SHP77 (cell line): ENCODE data around the gene ETV5.

ENCODE experiments used
- DNase-seq, 2 experiments: peaks; one replicate each; lab custom pipeline; 2025; lab: John Stamatoyannopoulos, UW

Gene ETV5

DNA sequence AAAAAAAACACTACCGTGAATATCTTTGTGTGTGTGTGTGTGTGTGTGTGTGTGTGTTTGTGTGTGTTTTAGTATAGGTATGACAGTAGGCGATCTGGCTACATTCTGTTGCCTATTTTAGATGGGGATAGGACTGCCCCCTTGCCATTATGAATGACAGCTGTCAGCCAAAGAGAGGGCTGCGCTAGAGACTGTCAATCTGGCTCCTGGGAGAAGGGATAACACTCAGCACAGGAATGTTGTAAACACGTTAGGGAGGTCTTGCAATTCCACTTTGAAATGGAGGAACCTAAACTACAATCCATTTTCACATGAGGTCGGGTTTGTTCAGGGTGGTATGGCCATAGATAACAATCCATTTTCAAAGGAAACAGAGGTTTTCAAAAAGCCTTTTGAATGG is 14.1 kb upstream of the ETV5 start:
- no peak for DNase-seq

DNA sequence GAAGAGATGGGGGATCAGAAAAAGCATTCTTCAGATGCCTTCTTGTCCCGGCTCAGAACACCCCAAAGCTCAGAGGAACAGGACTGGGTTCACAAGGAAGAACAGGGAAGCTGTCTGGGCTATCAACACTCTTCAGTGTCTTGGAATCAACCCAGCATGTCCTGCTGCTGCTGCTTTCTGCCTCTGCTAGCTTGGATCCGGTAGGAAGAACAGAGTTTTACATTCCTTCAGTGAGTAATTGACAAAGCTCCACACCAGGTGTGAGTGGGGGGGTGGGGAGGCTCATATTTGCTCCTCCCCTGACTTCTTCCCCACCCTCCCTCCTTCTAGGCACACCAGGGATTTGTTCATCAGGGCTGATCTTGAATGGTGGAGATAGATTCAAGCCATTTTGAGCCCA is 13.1 kb upstream of the ETV5 start:
- no peak for DNase-seq

DNA sequence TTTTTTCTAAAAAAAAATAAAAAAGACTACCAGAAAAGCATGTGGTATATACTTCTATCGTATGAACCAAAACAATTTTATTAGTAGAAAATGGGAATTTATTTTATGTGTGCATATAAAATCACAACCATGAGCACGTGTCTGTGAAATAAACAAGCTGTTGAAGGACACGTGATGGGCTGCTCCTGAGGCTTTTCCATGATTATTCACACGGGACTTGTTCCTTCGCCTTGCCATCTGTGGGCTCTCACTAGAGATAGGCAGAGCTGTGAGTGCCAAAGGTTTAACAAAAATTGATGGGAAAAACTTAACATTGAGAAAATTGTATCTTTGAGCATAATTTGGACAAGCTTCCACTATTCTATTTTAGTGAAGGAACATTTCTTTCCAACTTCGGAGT is 12.4 kb upstream of the ETV5 start:
- DNase-seq, result no peak

DNA sequence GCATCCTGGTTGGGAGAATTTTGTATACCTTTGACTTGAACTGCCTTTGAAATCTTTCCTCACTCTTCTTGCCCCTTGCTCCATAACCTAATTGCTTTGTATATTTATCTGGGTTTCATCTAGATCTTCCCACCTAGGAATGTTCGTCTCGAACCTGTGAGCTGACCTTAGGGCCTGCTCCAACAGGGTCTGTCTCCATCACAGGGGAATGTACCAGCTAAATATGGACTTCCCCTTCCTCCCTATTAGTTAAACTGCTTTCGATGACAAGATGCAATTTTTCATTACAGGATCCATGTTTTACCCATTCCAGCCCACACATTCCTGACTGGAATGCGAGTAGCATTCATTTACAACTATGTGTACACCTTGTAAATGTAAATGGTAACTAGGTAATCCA is 10.6 kb upstream of the ETV5 start:
- DNase-seq, result no peak

DNA sequence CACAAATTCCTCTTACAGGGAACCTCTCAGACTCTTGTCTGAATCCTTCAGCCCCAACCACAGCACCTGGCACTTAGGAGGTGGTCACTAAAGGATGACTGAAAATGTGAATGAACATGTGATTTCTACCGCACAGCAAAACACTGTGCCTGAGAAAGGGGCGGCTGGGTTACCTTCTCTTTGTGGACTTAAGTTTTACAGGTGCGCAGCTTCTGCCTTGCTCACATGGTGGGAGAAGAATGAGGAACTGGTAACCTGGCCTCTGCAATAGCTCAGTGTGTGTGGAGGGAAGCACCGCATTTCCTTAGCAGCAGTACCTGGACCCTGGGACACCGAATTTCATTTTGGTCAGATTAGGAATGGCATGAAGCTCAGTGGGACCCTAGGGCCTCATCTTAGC is 9.8 kb upstream of the ETV5 start:
- DNase-seq, result no peak

DNA sequence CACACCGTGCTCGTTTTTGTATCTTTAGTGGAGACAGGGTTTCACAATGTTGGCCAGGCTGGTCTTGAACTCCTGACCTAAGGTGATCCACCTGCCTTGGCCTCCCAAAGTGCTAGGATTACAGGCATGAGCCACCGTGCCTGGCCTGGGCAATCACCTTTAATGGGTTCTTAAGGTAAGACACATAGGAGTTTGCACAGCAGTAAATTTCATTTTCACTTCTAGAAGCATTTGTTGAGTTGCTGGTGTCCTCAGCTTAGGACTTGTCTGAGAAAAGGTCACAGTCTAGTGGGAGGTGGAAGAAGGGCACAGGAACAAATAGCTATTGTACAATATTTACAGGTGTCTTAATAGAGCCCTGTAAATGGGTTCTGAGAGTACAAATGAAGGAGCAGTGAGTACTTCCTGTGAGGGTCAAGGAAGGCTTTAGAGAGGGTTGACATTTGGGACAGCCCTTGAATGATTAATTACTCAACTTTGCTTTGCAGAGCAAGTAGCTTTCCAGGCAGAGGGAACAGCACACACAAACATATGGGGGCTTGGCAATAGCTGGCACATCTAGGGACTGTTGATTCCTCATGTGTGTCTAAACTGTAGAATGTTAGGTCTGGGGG is 8.7 kb upstream of the ETV5 start:
- no peak for DNase-seq

DNA sequence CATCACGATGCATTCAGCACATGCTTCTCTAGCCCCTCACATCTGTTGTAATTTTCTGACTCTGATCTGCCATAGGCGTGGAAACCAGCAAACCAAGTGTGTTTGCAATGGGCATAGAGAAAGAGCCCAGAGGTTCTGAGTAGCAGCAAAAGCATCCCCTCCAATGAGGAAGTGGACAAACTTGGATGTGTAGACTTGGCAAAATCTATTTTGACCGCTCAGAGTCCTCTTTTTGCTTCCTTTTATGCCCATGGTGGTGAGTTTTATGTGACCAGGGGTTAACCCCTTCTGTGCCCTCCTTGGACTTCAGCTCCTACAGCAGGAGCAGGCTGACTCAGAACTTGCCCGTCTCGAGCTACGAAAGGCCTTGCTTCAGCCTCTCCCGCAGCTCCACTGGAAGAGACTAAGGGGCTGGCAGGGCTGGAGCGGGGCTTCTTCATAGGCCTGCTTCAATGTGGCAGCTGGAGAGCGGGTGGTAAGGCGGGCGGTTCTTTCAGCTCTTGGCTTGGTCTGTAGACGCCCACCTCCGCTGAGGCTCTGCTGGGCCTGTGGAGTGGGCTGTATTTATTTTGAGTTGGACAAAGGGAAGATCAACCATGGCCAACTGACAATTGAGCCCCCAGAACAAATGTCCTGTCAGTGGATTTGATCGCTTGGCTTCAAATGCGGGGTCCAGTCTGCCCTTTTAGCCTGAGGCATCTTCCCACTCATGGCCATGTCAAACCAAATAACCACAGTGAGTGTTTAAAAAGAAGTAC is 6.5 kb upstream of the ETV5 start:
- no peak for DNase-seq

DNA sequence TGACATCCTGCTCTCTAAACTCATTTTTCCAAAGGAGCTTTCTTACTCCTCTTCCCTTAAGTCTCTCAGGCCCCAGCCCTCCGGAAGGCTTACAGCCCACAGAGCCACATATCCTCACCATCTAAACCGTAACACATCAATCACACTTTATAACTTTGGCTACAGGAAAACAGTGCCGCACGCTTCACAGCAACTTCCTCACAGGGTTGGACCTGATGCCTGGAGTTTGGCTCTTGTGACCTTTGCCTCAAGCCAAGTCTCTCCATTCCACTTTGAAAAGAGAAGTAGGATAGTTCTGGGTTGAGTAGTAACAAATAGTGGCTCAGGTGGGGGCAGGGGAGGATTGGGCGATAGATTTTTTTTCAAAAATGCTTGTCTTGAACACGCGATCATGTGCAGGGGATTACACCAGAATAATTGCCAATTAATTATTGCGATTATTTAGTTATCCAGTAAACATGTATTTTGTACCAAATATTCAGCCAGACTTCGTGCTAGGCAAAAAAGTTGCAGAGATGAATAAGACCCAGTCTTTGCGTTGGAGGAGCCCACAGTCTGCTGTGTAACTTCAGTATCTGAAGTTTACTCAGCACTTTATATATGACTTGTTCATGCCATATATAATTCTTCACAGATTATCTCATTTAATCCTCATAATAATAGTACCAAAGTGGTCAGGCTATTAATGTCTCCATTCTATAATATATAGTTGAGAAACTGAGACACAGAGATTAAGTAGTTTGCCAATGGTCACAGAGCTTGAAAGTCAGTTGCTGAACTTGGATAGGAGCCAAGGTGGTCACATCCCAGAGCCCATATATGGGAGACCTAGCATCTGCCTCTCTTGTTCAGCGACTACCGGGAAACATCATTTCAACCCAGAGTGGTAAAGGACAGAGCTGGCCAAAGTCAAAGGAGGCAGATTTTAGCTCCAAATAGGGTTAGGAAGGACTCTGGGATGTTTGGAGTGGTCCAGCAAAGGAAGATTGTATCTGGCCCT is 2.4 kb upstream of the ETV5 start:
- DNase-seq, result no peak

DNA sequence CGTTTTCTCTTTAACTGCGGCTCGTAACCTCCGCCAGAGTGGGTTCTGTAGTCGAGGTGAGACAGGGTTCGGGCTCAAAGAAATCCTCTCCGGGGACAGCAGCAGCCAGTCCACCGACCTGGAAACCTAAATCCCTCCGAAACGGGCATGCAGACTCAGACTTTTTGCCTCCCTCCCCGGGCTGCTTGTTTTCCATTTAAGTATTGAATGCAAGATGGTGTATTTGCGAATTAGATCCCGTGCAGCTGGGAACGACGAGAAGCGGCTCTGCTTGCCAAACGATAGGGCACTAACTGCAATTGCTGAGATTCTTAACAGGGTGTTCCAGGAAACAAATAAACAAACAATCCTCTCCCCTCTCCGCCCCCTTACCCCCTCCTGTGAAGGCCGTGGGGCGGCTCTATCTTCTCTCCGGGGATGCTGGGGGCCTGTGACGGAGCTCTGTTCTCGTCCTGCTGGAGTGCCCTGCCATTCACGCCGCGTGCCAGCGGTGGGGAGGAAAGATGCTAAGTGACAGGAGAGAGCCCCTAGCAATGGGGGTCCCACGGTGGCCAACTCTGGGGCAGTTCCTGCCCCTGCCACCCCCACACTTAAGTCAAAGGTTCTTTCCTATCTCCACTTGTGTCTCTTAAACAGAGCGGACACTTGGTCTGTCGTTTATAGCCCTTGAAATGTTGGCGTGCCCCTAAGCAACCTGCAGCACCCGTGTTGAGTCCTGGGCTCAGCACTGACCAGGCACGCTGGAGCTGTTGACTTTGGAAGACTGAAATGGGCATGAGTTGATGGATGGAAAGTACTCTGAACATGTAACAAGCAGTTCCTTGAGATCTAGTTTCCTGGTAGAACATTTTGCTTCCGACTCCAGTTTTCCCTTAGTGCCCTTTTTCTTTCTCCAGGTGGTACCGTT is 1.3 kb upstream of the ETV5 start:
- DNase-seq, result peak; percentile 31 to 33

DNA sequence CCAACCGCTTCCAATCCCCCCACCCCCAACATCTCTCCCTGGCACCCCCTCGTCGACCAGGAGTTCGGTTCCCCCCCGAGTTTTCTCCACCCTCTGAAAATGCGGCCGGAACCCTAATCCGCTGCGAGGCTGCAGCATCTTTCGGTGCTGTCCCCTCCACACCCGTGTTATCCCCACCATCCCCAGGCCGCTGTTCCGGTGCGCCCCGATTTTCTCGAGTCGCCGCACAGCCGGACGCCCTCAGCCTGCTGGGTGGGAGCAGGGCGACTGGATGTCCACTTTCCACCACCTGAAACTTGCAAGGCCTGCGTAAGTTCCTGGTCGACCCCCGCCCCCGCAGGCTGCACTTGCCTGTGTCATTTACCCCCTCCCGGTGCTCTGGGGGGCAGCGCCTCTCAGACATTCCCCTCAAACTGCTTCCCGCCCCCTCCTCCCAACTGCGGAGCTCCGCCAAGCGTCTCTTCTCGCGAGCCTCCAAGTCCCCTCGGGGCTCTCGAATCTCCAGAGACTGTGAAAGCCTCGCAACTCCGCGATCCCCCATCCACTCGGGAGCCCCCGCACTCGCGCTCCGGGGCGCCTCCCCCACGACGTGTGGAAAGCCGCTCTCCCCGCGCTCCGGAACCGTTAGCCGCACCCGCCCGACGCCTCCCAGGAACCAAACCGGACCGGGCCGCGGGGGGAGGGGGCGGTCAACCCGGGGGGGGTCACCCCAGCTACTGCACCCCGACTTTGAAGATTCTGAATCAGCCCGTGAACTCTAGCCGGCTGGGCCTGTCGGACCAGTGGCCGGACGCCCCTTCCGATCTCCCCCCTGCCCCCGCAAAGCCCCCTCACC is 566 bp downstream of the ETV5 start:
- peak; percentile 47 to 68 for DNase-seq

DNA sequence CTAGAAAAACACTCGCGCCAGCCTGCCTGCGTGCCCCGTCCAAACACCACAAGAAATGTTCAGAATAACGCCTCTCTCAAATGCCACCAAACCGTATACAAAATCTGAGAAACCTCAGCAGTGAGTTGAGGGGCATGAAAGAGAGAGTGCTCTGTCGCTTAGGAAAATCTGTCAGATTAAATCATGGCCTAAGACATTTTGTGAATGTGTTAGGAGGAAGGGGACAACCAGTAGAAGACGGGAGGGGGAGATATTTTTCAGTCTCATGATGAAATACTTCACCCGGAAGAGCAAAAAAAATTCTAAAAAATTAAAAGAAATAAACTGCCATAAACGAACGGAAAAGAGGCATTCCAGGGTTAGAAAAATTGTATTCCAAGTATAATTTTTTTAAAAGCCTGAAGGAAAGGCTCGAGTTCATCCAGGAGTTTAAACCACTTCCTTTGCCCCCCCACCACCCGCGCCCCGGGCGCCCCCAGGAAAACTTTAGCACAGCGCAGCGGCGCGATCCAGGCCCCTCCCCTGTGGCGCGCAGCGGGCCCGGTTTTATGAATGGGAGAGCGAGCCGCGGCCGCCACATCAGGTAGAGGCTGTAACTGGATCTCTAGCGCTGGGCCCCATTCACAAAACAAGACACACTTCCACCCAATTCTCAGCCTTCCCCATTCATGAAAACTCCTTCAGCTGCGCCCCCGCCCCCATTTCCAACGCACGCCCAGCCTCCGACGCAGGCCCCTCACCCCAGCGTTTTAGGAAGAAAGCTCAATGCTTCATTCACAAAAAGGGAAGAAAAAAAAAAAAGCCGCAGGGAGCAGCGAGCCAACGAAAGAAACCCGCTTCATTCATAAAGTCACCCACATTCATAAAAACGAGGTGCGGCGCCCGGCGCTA is 1.4 kb downstream of the ETV5 start:
- peak; percentile 58 to 68 for DNase-seq

DNA sequence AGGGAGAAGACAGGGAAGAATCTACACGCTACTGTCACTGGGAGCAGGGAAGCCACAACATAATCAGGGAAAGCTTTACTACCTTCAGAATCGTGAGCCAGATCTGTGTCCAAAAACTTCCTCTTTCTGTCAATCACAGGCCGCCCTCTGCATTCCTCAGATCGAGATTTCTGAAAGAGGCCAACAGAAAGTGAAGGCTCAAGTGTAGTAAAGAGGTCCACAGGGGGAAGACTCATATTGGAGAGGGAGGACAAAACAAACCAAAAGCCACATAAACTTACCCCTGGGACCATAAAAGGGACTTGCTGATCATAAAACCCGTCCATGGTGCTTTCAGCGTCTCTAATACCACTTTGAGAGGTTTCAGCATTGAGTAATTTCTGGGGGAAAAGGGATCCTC is 3.3 kb downstream of the ETV5 start:
- no peak for DNase-seq

DNA sequence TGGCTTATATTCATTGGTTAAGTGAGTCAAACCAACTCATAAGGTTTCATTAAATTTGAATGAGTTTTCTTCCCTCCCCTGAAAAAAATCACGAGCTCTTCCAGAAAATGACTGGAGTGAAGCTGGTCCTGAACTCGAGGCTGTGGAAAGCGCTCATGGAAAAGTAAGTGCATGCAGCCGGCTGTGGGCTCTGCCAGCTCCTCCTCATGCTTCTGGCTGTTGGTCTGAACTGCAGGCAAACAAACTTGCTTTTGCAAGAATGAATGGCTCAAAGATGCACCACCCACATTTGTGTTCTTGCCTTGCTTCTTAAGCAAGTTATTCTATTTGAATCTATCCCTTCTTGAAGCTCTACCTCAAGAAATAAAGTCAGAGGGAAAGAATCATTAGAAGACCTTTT is 6.2 kb downstream of the ETV5 start:
- no peak for DNase-seq

DNA sequence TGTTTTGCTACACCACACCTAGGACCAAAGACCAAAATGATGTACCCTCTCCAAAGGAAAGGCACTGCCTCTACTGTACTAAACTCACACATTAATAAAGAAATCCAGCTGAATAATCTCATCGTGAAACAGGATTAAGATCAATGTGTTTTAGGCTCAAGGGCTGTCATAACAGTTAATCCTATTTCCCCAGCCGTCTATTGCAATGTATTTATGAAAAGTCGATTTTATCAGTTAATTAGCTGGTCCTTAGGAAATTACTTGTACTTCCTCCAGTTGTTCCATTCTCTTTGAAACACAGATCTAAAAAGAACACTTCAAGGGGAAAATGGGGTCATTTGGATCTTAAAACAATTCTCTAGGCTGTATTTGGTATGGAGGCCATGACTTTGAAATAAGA is 8.5 kb downstream of the ETV5 start:
- no peak for DNase-seq

DNA sequence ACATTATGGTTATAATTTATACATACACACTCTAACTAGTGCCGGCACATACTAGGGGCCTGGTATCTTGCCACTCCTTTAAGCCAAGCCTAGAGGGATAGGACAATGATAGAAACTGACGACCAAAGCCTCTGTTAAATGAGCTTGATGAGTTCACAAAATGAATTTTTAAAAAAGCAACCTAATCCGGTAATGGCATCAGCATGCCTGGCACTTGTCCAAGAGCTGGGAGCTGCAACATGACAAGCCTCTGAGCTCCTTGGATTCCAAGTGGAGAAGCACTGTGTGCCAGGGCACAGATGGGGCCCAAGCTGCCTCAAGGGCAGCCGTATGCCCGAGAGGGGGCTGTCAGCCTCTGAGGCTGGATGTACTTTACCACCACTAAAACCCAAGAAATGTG is 9.7 kb downstream of the ETV5 start:
- peak; percentile 2 to 50 for DNase-seq

DNA sequence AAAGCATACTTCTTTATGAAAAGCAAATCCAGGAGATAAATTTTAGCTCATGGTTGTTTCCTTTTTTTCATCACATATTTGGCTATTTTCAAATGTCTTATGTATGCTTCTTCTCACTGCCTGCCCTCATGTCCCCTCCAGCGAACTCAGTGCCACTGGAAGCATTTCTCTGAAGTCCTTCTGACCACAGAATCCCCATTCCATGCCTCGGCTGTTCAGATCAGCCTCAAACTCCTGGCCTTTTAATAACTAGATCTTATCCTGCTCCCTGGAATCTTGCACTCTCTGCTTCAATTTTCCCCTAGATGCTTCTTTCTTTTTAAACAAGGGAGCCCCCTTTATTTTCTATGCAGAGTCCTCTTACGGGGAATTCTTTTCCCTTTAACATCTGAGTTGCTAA is 10.1 kb downstream of the ETV5 start:
- no peak for DNase-seq

DNA sequence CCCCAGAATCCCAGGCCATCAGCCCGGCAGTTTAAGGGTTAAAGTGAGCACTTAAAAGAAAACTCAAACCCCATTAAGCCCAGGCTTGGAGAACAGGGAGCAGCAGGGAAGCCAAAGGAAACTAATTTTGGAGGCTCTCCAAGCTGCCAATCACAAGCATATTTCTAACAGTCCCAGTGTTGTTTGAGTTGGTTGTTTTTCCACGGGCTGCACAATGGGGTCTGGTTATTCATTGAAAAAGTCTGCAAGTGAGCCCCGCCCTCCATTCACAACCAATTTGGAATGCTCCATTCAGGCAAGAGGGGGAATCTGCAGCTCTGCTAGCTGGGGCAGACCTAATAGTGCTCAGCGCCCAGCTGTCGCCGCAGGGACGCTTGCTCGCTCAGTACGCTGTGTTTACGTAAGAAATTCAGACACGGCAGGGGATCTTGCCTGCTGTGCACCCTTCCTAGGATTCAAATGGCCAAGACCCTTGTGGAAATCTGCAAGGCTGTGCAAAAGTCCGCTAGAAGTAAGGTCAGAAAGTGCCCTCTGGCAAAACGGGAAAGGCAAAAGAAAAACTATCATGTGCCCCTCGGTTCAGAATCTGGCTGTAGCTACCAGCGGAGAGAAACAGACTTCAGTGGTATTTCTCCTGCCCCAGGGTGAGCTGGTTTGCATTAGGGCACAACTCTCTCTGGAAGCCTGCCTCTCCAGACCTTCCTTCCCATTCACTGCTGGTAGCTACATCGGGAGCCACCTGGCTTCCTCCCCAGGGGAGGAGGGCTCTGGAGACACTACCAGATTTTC is 11.0 kb downstream of the ETV5 start:
- DNase-seq, result peak; percentile 84 to 89

DNA sequence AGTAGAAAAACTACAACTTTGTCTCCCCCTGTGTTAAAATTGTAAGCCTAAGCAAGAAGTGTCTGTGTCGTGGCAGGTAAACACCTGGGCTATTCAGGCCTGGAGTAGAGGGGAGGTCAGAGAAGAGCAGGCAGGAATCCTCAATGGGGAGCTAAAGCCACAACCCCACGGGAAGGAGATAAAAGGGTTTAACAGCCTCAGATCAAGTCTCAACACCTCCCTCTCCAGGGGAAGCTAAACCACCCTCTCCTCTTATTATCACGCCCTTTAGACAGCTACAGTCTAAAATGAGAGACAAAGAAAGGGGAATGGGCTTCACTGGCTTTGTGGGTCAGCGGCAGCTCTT is 11.6 kb downstream of the ETV5 start:
- no peak for DNase-seq

DNA sequence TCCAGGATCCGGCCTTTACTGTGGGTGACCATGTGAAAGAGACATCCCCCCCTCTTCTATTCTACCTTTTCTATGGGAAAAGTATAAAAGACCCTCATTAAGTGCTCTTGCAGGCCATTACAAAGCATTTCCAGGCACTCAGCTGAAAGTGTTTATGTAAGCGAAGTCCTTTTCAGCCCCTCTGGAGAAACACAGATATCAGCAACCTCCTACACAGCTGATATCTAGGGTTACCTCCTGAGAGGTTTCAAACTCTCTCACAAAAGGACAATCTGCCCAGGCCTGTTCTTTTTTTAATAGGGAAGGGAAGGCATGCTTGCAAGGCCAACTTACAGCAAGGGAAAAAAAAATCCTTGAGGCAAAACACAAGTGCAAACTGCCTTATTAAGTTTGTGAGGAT is 12.6 kb downstream of the ETV5 start:
- DNase-seq, result no peak
